GM19468 (cell line): ENCODE results near the gene ITCH.
"Not testable (repeated sequence)": the region's sequence is repeated elsewhere in the genome, so short reads cannot be mapped to it uniquely, and the experiment has no call there.

Experiments used
- ATAC-seq: cut with Tn5 transposase; IDR thresholded peaks from one replicate; pipeline ENCODE4 v1.9.1; 2021; ENCODE audit warnings: mild to moderate bottlenecking, moderate library complexity, moderate number of reproducible peaks; ENCODE audit not compliant: unreplicated experiment; ENCODE audit errors: extremely low read depth

Gene ITCH

DNA sequence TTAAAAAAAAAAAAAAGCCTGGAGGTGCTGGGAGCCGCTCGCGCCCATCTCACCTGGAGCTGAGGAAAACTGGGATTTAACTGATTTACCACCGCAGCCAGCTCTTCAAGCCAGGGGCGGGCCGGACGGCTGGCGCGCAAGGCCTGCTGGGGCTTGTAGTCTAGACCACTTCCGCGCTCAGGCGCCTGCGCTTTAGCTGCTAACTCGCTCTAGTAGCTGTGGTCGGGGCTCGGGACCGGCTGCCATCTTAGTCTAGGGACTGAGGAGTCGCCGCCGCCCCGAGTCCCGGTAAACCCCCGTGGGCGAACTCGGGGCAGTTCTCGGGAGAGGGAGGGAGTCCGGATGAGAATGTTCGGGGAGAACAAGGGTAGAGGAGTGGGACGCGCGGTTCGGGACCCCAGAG is at the start of gene ITCH:
Gene ITCH, plus strand, starts transcription at position 212 of the 403 bp plus-strand sequence. CDS start 30,539 bp downstream, outside the sequence.
- ATAC-seq, result peak; percentile 86

DNA sequence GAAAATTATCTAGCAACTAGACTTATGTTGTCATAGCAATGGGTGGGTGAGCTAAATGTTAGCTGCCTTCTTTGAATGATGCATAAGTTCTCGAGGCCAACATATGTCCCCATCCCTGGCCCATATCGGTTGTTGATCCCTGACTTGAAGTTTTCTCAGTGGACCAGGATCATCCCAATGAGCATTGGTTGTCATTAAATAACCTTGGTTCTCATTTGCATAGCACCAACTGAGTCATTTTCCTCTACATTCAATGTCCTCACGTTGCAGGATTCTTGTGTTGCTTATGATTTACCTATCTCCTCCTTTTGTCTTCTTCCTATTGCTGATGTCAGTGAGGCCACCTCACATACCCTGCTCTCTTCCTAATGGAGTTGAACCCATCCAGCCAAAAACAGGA is 47.8 kb upstream of the ITCH start:
- ATAC-seq, result no peak

DNA sequence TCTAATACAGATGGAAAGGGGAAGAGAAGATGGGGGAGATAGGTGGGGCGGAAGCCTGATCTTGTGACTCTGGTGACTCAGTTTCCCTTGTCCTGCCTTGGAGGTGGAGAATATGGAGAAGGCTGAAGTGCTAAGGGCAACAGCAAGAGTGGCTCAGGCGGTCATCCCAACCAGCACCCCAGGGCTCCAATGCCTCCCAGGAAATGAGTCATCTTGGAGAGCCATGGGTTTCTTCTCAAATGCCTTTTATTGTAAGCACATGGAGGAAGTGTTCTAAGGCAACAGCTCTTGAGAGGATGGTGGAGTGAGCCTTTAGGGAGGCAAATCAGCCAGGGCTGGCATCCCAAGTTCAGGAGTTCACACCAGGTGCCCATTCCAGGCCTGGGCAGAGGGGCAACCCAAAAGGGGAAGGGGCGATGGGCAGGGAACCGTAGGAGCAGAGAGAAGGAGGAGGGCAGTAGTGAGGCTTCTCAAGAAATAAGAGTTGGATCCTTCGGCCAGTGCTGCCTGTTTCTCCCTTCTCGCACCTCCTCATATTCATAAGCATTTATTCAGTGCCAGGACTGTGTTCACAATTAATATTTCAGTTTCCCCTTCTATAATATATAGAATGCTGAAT is 46.8 kb upstream of the ITCH start:
- no peak for ATAC-seq

DNA sequence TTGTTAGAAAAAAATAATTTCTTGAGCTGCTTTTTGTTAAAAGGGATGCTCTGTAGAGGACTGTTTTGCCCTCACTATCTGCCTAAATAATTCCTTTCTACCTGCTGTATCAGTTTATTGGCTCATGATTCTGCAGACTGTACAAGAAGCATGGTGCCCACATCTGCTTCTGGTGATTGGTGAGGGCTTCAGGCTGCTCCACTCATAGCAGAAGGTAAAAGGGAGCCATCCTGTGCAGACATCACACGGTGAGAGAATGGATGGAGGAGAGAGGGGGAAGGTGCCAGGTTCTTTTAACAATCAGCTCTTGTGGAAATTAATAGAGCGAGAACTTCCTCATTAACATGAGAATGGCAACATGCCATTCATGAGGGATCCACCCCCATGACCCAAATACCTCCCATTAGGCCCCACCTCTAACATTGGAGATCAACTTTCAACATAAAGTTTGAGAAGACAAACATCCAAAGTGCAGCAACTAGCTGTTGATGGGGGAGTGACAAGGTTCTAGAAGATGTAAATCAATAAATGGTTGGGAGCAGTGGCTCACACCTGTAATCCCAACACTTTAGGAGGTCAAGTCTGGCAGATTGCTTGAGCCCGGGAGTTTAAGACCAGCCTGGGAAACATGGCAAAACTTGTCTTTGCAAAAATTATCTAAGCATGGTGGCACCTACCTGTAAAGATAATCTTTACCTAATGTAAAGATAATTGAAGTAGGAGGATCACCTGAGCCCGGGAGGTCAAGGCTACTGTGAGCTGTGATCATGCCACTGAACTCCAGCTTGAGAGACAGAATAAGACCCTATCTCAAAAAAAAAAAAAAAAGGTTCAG is 44.2 kb upstream of the ITCH start:
- ATAC-seq, result no peak

DNA sequence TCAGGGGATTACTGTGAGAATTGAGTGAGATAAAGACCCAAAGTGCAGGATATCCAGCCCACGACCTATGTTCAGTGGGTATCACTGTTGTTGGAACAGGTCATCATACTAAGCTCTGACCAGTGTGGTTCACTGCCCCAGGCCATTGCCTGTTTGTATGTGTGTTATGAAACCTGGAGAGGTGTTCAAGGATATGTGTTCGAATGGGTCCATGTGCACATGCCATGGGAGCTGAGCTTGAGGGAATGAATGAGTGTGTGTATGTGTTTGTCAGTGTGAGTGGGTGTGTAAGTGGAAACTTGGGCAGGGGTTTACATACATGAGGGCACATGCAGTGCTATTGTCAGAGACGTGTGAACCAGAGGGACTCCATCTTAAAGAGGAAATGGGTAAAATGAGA is 42.2 kb upstream of the ITCH start:
- ATAC-seq, result no peak

DNA sequence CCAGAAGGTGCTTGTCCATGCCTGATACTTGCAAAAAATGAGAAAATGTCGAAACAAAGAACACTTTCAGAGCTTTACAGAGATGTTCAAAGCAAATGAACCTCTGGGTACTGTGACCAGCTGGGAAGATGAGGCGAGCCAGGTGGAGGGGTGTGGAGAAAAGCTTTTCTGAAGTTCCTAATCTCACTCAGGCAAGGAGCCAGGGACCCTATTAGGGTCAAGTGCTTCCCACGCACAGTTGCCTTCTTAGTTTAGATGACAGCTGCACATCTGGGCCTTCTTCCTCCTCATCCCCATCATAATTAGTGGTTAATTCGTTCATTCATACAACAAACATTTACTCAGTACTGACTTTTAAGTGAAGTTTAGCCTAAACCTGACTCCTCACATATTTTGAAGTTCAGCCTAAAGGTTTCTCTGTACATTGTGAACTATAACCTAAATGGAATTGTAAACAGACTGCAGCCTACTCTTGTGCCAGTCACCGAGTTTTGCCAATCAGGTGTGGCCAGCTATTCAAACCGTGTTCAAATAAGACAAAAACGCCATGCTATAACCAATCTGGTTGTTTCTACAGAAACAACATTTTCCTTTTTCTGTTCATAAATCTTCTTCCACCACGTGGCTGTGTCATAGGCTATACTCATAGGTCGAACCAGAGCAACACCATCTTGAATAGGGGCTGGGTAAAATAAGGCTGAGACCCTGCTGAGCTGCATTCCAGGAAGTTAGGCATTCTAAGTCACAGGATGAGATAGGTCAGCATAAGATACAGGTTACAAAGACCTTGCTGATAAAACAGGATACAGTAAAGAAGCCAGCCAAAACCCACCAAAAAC is 40.6 kb upstream of the ITCH start:
- no peak for ATAC-seq

DNA sequence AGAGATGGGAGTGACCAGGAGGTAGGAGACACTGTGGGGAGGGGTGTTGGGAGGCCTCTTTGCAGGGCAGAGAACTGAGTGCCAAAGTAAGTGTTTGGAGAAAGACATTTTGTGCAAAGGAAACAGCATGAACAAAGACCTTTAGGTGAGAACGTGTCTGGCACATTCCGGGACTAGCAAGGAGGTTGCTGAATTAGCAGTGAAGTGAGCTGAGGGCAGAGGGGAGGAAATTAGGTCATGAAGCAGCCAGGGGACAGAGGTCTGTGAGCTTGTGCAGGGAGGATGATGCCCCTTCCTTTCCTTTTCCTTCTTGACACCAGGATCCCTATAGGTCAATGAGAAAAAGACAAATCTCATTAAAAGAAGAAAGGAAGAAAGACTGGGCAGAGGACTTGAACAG is 38.5 kb upstream of the ITCH start:
- no peak for ATAC-seq

DNA sequence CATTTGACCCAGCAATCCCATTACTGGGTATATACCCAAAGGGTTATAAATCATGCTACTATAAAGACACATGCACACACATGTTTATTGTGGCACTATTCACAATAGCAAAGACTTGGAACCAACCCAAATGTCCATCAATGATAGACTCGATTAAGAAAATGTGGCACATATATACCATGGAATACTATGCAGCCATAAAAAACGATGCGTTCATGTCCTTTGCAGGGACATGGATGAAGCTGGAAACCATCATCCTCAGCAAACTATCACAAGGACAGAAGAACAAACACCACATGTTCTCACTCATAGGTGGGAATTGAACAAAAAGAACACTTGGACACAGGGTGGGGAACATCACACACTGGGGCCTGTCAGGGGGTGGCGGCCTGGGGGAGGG is 34.9 kb upstream of the ITCH start:
- not testable (repeated sequence) for ATAC-seq

DNA sequence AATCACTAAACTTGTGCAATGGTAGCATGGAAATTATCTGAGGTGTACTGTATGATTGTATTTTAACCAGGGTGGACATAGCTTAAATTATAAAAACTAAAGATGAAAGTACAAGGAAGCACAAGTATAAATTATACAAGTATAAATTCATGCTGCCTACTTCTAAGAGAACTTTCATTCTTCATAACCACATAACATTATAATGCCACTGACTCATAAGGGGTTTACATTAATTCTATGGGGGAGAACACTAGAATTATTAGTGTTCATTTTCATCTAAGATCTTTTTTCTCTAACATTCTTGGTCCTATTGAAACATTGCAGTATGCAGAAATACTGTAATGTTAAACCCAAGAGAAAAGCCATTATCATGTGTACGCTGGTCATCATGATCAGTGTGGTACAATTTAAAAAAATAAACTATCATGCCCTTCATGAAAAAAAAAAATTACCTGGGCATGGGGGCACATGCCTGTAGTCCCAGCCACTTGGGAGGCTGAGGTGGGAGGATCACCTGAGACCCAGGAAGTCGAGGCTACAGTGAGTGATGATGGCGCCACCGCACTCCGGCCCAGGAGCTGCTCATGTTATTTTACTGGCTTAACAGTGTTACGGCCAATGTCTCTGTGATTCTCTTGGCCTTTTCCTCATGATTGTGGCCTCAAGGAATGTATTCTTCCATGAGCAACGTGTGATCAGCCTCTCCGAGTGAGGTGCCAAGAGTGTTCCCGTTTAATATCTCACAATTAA is 34.0 kb upstream of the ITCH start:
- no peak for ATAC-seq

DNA sequence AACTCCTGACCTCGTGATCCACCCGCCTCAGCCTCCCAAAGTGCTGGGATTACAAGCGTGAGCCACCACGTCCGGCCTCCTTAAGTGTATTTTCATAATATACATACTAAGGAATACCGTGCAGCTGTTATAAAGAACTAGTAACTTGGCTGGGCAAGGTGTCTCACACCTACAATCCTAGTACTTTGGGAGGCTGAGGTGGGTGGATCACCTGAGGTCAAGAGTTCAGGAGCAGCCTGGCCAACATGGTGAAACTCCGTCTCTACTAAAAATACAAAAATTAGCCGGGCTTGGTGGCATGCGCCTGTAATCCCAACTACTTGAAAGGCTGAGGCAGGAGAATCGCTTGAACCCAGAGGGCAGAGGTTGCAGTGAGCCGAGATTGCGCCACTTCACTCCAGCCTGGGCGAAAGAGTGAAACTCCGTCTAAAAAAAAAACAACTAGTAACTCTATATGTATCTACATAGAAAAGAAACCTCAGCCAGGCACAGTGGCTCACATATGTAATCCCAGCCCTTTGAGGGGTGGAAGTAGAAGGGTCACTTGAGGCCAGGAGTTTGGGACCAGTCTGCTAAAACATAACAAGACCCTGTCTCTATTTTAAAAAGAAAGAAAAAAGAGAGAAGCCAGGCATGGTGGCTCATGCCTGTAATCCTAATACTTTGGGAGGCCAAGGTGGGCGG is 32.1 kb upstream of the ITCH start:
- not testable (repeated sequence) for ATAC-seq

DNA sequence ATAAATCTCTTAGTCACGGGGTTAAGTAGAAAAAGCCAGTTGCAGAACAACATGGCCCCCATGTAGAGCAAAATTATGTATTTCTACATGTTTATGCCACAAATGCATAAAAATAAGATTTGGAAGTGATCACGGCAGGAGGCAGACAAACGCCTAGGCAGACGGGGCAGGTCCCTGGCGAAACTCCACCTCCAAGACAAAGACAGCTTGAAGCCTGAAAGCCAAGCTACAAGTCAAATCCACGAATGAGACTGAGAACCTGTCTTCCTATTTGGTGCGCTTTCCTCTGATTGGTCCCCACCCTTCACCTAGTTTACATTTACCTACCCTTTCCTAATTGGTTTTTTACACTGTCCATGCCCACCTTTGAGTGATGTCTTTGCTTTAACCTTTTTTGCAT is 31.2 kb upstream of the ITCH start:
- no peak for ATAC-seq

DNA sequence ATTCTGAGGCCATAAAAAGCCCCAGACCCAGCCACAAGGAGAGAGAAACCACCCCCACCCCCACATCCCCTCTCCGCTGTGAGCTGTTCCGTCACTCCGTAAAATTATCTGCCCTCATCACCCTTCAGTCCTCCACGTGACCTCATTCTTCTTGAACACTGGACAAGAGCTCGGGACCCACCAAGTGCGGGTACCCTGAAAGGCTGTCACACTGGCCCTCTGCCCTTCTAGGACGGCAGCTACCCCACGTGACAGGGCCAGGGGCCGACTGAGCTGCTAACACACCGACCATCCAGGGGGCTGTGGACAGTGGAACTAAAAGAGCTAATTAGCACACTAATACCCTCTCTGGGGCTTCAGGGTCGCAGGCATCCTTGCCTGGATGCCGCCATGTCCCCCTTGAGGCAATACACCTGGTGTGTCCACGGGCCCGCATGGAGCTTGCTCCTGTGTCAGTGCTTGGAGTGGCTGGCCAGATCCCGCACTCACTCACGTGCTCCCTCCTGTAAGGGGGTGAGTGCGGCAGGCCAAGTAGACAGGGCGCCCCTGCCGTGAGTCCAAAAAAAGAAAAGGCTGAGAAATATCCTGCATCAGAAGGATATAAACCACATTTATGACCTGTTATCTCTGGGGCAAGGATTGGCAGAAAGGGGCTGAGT is 30.7 kb upstream of the ITCH start:
- ATAC-seq, result no peak

DNA sequence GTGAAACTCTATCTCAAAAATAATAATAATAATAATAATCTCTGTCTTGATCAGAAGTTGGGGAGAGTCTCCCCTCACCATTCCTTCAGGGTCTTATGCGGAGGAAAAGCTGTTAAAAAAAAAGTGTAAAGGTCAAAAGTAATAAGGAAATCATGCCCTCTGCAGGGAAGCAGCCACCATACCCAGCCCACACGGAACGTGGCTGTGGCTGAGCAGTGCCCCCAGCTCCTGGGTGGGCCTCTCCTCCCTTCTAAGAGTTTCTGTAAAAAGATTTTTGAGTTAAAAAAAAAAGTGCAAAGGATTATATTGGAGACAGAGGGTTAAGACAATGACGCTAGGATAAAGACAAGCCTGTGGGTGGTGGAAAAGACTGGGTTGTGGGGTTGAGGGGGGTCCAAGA is 29.3 kb upstream of the ITCH start:
- no peak for ATAC-seq

DNA sequence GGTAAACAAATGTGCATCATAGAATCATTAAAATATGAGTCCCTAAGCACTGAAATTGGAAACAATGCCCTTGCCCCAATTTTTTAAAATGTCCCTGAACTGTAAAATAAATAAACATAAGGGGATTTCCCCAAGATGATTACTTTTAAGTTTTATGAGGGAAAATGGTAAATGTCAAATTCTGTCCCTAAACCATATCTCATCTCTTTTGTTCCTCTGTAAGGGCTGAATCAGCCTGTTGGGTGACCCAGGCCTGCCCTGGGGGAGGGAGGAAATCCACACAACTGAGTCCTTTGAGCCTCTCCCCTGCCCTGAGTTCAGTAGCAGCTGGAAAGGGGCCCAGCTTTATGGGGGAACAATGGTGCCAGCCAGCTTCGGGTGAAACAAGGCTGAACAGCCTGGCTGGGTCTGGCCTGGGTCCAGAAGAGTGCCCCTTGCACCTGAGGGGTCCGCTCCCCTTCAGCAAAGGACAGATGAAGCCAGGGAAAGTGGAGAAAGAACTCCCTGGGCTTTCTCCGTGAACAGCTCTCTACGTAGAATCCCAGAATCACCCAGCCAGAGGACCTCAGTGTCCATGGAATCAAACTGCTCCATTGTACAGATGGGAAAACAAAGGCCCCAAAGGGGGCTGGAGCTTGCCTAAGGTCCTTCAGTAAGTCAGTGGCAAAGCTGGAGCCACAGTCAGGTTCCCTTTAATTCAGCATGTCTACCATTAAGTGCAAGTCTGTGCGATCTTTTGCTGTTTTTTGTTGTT is 28.2 kb upstream of the ITCH start:
- ATAC-seq, result no peak

DNA sequence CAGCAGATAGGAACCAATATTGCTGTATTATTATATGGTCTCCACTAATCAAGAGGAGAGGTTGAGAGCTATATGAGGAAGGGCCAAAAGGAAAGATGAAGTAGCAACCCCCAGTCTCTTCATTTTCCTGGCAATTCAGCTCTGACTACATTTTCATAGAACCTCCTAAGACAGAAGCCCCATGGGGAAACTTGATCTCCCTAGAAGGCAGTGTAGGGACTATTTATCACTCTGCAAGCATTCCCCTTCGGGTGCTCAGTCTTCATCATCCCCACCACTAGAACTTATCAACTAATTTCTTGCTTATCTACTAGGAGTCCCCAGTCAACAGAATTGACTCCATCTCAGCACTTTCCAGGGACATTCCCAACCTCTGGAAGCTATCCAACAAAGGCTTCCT is 25.5 kb upstream of the ITCH start:
- no peak for ATAC-seq

DNA sequence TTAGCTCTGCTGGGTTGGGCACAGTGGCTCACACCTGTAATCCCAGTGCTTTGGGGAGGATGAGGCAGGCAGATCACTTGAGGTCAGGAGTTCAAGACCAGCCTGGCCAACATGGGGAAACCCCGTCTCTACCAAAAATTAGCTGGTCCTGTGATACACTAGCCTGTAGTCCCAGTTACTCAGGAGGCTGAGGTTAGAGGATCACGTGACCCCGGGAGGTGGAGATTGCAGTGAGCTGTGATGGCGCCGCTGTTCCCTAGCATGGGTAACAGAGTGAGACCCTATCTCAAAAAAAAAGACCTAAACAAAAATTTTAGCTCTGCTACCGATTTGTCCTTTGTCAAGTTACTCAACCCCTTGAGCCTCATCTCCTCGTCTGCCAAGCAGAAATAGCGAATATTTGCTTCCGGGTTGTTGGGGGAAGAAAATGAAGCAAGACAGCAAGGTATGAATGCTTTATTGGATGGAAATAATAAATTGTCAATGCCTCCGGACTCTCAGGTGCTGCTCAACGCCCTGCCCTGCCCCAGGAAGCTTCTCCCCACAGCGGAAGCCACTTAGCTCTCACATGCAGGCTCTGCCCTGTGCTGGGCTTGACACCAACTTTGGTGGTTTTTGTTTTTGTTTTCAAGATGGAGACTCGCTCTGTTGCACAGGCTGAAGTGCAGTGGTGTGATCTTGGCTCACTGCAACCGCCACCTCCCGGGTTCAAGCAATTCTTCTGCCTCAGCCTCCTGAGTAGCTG is 24.9 kb upstream of the ITCH start:
- ATAC-seq, result no peak

DNA sequence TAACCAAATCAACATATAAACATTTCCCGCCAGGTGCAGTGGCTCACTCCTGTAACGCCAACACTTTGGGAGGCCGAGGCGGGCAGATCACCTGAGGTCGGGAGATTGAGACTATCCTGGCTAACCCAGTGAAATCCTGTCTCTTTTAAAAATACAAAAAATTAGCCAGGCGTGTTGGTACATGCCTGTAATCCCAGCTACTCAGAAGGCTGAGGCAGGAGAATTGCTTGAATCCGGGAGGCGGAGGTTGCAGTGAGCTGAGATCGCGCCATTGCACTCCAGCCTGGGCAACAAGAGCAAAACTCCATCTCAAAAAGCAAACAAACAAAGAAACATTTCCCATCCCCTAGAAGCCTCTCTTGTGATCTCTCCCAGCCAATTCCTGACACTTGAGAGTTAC is 22.3 kb upstream of the ITCH start:
- not testable (repeated sequence) for ATAC-seq

DNA sequence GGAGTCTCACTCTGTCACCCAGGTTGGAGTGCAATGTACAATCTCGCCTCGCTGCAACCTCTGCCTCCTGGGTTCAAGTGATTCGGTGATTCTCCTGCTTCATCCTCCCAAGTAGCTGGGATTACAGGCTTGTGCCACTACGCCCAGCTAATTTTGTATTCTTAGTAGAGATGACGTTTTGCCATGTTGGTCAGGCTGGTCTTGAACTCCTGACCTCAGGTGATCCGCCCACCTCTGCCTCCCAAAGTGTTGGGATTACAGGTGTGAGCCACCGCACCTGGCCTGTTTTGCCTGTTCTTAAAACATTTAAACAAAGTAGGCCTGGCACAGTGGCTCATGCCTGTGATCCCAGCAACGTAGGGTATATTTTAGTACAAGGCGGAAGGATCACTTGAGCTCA is 21.9 kb upstream of the ITCH start:
- ATAC-seq, result not testable (repeated sequence)
